Naive thymus-derived CD4-positive, alpha-beta T cell (primary cell): ENCODE results near the gene STAC3. TPM values are rescaled to one million over a fixed set of nuclear protein-coding genes. Genes with fewer than 3 reads are reported as not detected.

ENCODE experiments used
- ATAC-seq: fragments of 150-1000 bp; cut with Tn5 transposase; 2 replicates; pipeline ENCODE4 v1.10.0; 2021; ENCODE audit warnings: mild to moderate bottlenecking, moderate library complexity
- CTCF ChIA-PET: fragments of 350-600 bp; sonication (Branson Sonifier 250); formaldehyde crosslinking; loops from one replicate; lab custom pipeline; 2021; ENCODE audit warnings: antibody characterized with exemption; lab: Charles Lee
- POLR2A ChIA-PET: fragments of 350-600 bp; sonication (Branson Sonifier 250); formaldehyde crosslinking; loops from one replicate; lab custom pipeline; 2021; ENCODE audit warnings: antibody characterized with exemption, inconsistent platforms; lab: Charles Lee
- DNase-seq, 9 donors: peaks; one replicate each; pipeline versions ENCODE4 v3.0.0 to v3.0.0-alpha.2; 2020 to 2022; ENCODE audit warnings: mixed read lengths in 1 of 9
- H3K27ac ChIP-seq: one replicate; pipeline ENCODE4 v1.7.0; 2013; ENCODE audit warnings: mild to moderate bottlenecking, low read depth, low read length, moderate library complexity
- H3K27me3 ChIP-seq, 2 donors: one replicate each; pipeline ENCODE4 v1.7.0; 2013; ENCODE audit warnings: low read length in 2 of 2, mild to moderate bottlenecking in 2 of 2, moderate library complexity in 2 of 2; ENCODE audit not compliant: control insufficient read depth in 2 of 2, insufficient read depth in 2 of 2
- H3K36me3 ChIP-seq, 3 experiments: 1 replicate in 2 of 3; 2 replicates in 1 of 3; pipeline ENCODE4 v1.7.0; 2013; ENCODE audit warnings: low read length in 3 of 3, mild to moderate bottlenecking in 3 of 3, moderate library complexity in 1 of 3; ENCODE audit not compliant: insufficient read depth in 3 of 3, control insufficient read depth in 2 of 3
- H3K4me1 ChIP-seq, 2 donors: one replicate each; pipeline ENCODE4 v1.7.0; 2013; ENCODE audit warnings: low read length in 2 of 2, mild to moderate bottlenecking in 2 of 2, moderate library complexity in 1 of 2; ENCODE audit not compliant: control insufficient read depth in 2 of 2, insufficient read depth in 2 of 2
- H3K4me3 ChIP-seq: 2 replicates; pipeline ENCODE4 v1.7.0; 2013; ENCODE audit warnings: mild to moderate bottlenecking, low read length
- H3K9me3 ChIP-seq, 3 experiments: 1 replicate in 2 of 3; 2 replicates in 1 of 3; pipeline ENCODE4 v1.7.0; 2013; ENCODE audit warnings: low read length in 3 of 3; ENCODE audit not compliant: control insufficient read depth in 2 of 3
- H3K27ac Mint-ChIP-seq, 9 donors: one replicate each; pipeline ENCODE4 v1.8.0; 2020 to 2022; ENCODE audit warnings: mixed read lengths in 9 of 9, mild to moderate bottlenecking in 8 of 9, moderate library complexity in 5 of 9, inconsistent platforms in 2 of 9
- H3K27me3 Mint-ChIP-seq, 5 donors: one replicate each; pipeline ENCODE4 v1.8.0; 2021 to 2022; ENCODE audit warnings: mixed read lengths in 5 of 5, mild to moderate bottlenecking in 1 of 5
- H3K36me3 Mint-ChIP-seq, 5 donors: one replicate each; pipeline ENCODE4 v1.8.0; 2020 to 2022; ENCODE audit warnings: mixed read lengths in 5 of 5, mild to moderate bottlenecking in 3 of 5, inconsistent platforms in 1 of 5
- H3K4me1 Mint-ChIP-seq, 7 donors: one replicate each; pipeline ENCODE4 v1.8.0; 2020 to 2022; ENCODE audit warnings: mixed read lengths in 7 of 7, mild to moderate bottlenecking in 3 of 7, inconsistent platforms in 1 of 7
- H3K4me3 Mint-ChIP-seq, 10 donors: one replicate each; pipeline ENCODE4 v1.8.0; 2020 to 2022; ENCODE audit warnings: mild to moderate bottlenecking in 10 of 10, mixed read lengths in 10 of 10, moderate library complexity in 6 of 10, inconsistent platforms in 2 of 10
- H3K9me3 Mint-ChIP-seq, 11 donors: one replicate each; pipeline ENCODE4 v1.8.0; 2020 to 2022; ENCODE audit warnings: mixed read lengths in 11 of 11, mild to moderate bottlenecking in 4 of 11, inconsistent platforms in 1 of 11, moderate library complexity in 1 of 11
- intact Hi-C, 2 donors: fragments of 100-400 bp; cut with micrococcal nuclease; formaldehyde crosslinking; loops; one replicate each; pipeline ENCODE4 v1.15.1; 2023
- polyA plus RNA-seq, 2 donors: library from polyadenylated mRNA; unstranded; fragments of 300-500 nt; fragmentation: Illumina TruSeq; gene quantifications; one replicate each; pipeline ENCODE4 v1.2.3, GENCODE V29; 2021
- total RNA-seq, 6 experiments: library from RNA in 5 of 6; stranded (reverse) in 5 of 6; gene quantifications; 1 replicate in 5 of 6; 2 replicates in 1 of 6; pipeline ENCODE4 v1.2.3 and lab custom pipeline; 2021 to 2026

STAC3 gene
- total and polyA plus RNA-seq, 7 experiments from 2014 or later: 2.5 to 7.3 (median 5.6) TPM; not detected in 2

- intact Hi-C loops: no loop called here
- CTCF ChIA-PET: interaction anchor here (0.6 to 2.2 kb wide), 5 partner anchors 17 to 194 kb away, joined by 3 to 7 read pairs (median 3); partner anchors contain the start of gene INHBE
- ATAC-seq (no peak), DNase-seq (no peak)
- POLR2A ChIA-PET: interaction anchor here (1.5 kb wide), 1 partner anchor 9 kb away, joined by 3 read pairs; no protein-coding TSS in a partner anchor
- Histone ChIP-seq H3K27ac (no peak overlapping the region), H3K9me3 (no peaks in the 10 kb centered on the region), H3K36me3 (peaks cover 22 to 84% (median 40%) of the 10 kb centered on the region in 3 experiments), H3K4me1 (no peaks in the 10 kb centered on the region), H3K4me3 (no peak overlapping the region), H3K27me3 (no peaks in the 10 kb centered on the region)
- no peak overlapping the region for H3K27ac Mint-ChIP-seq
- peaks cover 0 to 5% (median 0%) of the 10 kb centered on the region in 7 donors for H3K4me1 Mint-ChIP-seq
- peaks cover 5 to 69% (median 36%) of the 10 kb centered on the region in 5 donors for H3K36me3 Mint-ChIP-seq
- H3K4me3 Mint-ChIP-seq: no peak overlapping the region
- no peaks in the 10 kb centered on the region for H3K9me3 Mint-ChIP-seq
- no peaks in the 10 kb centered on the region for H3K27me3 Mint-ChIP-seq
These were observed 9.4 kb upstream of the STAC3 start for GRCh38 chr12:57260366-57260765.

GRCh38 chr12:57258977-57259970 is 8.3 kb upstream of the STAC3 start:
- ATAC-seq: no peak
- CTCF ChIA-PET: interaction anchor here (0.6 to 1.8 kb wide), 4 partner anchors 18 to 195 kb away, joined by 3 to 7 read pairs (median 3); partner anchors contain the start of gene INHBE
- peak overlapping the region in 2 of 9 donors; percentile 24 to 46 for H3K27ac Mint-ChIP-seq

DNA sequence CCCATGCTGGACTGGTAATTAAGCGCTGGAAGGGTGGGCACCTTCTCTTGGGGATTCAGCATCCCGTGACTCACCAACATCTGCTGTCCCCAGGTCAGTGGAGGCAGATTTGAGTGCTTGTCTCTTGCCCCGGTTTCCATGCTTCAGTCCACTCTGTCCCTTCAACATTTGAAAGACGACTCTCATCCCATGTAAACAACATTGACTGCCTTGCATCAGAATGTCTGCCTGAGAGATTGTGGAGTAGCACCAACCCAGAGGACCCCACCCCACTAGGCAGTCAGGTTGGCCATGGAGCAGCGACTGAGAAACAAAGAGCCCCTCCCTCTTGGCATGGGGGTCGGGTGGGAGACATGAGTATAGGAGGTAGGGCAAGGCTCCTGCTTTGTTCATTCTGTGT is 4.9 kb upstream of the STAC3 start:
- peaks cover 10 to 62% (median 38%) of the 10 kb centered on the region in 3 experiments for H3K36me3 ChIP-seq

More at GRCh38 chr12:57258977-57259970, 8.3 kb upstream of the STAC3 start:
- H3K36me3 Mint-ChIP-seq: peaks cover 5 to 65% (median 33%) of the 10 kb centered on the region in 5 donors
- no peak for DNase-seq
- no peaks in the 10 kb centered on the region for H3K4me1 ChIP-seq
- peaks cover 22 to 86% (median 42%) of the 10 kb centered on the region in 3 experiments for H3K36me3 ChIP-seq
- no peaks in the 10 kb centered on the region for H3K27me3 Mint-ChIP-seq
- peaks cover 0 to 5% (median 0%) of the 10 kb centered on the region in 7 donors for H3K4me1 Mint-ChIP-seq
- H3K4me3 ChIP-seq: no peak overlapping the region
- H3K4me3 Mint-ChIP-seq: no peak overlapping the region
- no peak overlapping the region for H3K27ac ChIP-seq
- H3K27me3 ChIP-seq: no peaks in the 10 kb centered on the region
- intact Hi-C loops: no loop called here
- POLR2A ChIA-PET: interaction anchor here (1.5 kb wide), 1 partner anchor 10 kb away, joined by 3 read pairs; no protein-coding TSS in a partner anchor
- no peaks in the 10 kb centered on the region for H3K9me3 ChIP-seq
- no peaks in the 10 kb centered on the region for H3K9me3 Mint-ChIP-seq

DNA sequence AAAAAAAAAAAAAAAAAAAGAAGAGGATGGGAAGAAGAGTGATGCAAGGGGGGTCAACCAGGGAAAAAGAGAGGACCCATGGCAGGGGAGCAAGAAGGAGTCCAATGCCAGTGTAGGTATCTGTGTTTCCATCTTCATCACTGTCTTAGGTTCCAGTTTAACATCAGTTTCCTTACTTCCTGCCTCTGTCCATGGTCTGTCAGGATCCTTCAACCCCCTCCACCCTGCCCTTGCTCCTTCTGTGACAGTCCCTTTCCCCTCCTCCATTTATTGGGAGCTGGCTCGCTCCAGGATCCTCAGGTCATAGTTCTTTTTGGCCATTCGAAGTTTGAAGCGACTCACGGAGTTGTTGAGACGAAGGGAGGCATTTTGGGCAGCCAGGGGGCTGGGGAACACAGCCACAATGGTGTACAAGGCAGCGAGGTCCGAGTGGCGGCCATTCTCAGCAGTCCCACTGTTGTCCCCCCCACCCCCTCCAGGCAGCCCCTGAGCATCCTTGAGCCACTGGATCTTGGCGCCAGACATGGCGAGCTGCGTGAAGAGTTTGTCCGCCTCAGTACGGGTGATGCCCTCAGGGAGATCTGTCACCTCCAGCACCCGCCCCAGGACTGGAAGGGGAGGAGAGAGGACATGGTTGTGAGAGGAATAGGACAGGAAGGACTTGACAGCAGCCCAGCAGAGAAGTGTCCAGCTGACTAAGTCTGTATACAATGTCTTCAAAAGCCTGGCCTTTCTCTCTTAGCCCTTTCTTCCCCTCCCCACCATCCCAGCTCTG is 3.7 kb upstream of the STAC3 start:
- Mint-ChIP-seq H3K4me1 (no peaks in the 10 kb centered on the region), H3K27ac (peak overlapping the region in 1 of 9 donors; percentile 16), H3K36me3 (peaks cover 0 to 39% (median 22%) of the 10 kb centered on the region in 5 donors), H3K27me3 (no peaks in the 10 kb centered on the region), H3K4me3 (no peak overlapping the region), H3K9me3 (no peaks in the 10 kb centered on the region)
- no peak for DNase-seq
- intact Hi-C loops: no loop called here
- Histone ChIP-seq H3K9me3 (no peaks in the 10 kb centered on the region), H3K4me3 (no peak overlapping the region), H3K27ac (no peak overlapping the region), H3K36me3 (peaks cover 10 to 50% (median 33%) of the 10 kb centered on the region in 3 experiments), H3K27me3 (no peaks in the 10 kb centered on the region), H3K4me1 (no peaks in the 10 kb centered on the region)
- CTCF ChIA-PET: interaction anchor here (0.7 to 1.2 kb wide), 2 partner anchors 32 to 466 kb away, joined by 3 to 4 read pairs; no protein-coding TSS in a partner anchor
- no peak for ATAC-seq
- POLR2A ChIA-PET: no interaction called here

More for the DNA sequence above, 4.9 kb upstream of the STAC3 start:
- DNase-seq (no peak), ATAC-seq (no peak)
- ChIA-PET CTCF (no interaction called here), POLR2A (no interaction called here)
- H3K27me3 ChIP-seq: no peaks in the 10 kb centered on the region
- H3K27me3 Mint-ChIP-seq: no peaks in the 10 kb centered on the region
- H3K9me3 Mint-ChIP-seq: no peaks in the 10 kb centered on the region
- H3K4me3 ChIP-seq: no peak overlapping the region
- peaks cover 5 to 47% (median 29%) of the 10 kb centered on the region in 5 donors for H3K36me3 Mint-ChIP-seq
- no peak overlapping the region for H3K27ac ChIP-seq
- H3K4me1 ChIP-seq: no peaks in the 10 kb centered on the region
- H3K4me3 Mint-ChIP-seq: no peak overlapping the region
- no peaks in the 10 kb centered on the region for H3K4me1 Mint-ChIP-seq
- H3K9me3 ChIP-seq: no peaks in the 10 kb centered on the region
- intact Hi-C loops: no loop called here
- no peak overlapping the region for H3K27ac Mint-ChIP-seq

DNA sequence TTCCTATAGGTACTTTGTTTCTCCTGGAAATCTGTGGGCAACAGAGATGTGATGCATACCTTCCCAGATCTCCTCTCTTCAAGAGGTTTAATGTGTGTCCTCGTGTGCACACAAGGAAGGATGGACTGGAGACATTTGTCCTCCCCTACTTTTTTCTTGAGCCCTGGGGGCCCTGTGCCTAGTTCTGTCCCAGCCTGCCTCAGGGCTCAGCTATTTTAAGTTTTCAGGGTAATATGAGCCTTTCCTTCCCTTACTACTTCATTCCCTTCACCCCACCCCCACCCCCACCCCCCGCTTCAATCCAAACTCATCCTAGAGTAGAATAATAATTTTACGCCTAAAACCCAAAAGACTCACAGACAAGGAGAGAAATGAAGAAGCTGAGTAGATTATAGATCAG is 446 bp downstream of the STAC3 start:
- H3K27me3 Mint-ChIP-seq: peaks cover 0 to 4% (median 0%) of the 10 kb centered on the region in 5 donors
- CTCF ChIA-PET: interaction anchor here (0.6 to 1.3 kb wide), 5 partner anchors 8 to 142 kb away, joined by 3 to 4 read pairs (median 3); partner anchors contain the start of gene SHMT2
- Histone ChIP-seq H3K27me3 (no peaks in the 10 kb centered on the region), H3K9me3 (no peaks in the 10 kb centered on the region), H3K4me1 (no peaks in the 10 kb centered on the region), H3K27ac (no peak overlapping the region), H3K36me3 (peaks cover 0 to 11% (median 3%) of the 10 kb centered on the region in 3 experiments), H3K4me3 (no peak overlapping the region)
- DNase-seq: no peak
- peaks cover 0 to 9% (median 6%) of the 10 kb centered on the region in 7 donors for H3K4me1 Mint-ChIP-seq
- H3K4me3 Mint-ChIP-seq: no peak overlapping the region
- intact Hi-C loops: no loop called here
- peaks cover 0 to 16% (median 8%) of the 10 kb centered on the region in 5 donors for H3K36me3 Mint-ChIP-seq
- POLR2A ChIA-PET: no interaction called here
- ATAC-seq: no peak
- H3K9me3 Mint-ChIP-seq: peaks cover 0 to 2% (median 0%) of the 10 kb centered on the region in 11 donors
- H3K27ac Mint-ChIP-seq: no peak overlapping the region
